GM23248 (cell line): Measurements from ENCODE around the gene CYP4F12. TPM values are rescaled to one million over a fixed set of nuclear protein-coding genes. Genes with fewer than 3 reads are reported as not detected.

Experiments
- DNase-seq: peaks from one replicate; pipeline ENCODE4 v3.0.0-alpha.2; 2015
- H2AFZ ChIP-seq: fragments of 200-600 bp; sonication (generic); 2 replicates; pipeline ENCODE4 v1.6.1; 2016; ENCODE audit warnings: antibody characterized with exemption
- H3F3A ChIP-seq: fragments of 200-600 bp; sonication (generic); 2 replicates; pipeline ENCODE4 v1.6.1; 2016; ENCODE audit warnings: mild to moderate bottlenecking, antibody characterized with exemption, mixed run types; ENCODE audit not compliant: insufficient read depth
- H3K27ac ChIP-seq: fragments of 200-600 bp; sonication (generic); 2 replicates; pipeline ENCODE4 v1.5.1; 2016; ENCODE audit warnings: mild to moderate bottlenecking
- H3K27me3 ChIP-seq: fragments of 200-600 bp; sonication (generic); replicated peaks from 2 replicates; pipeline ENCODE4 v1.6.1; 2016; ENCODE audit warnings: mild to moderate bottlenecking; ENCODE audit not compliant: insufficient read depth
- H3K36me3 ChIP-seq: fragments of 200-600 bp; sonication (generic); 2 replicates; pipeline ENCODE4 v1.6.1; 2016; ENCODE audit warnings: low read depth, mild to moderate bottlenecking
- H3K4me1 ChIP-seq: fragments of 200-600 bp; sonication (generic); 2 replicates; pipeline ENCODE4 v1.6.1; 2016; ENCODE audit warnings: mild to moderate bottlenecking; ENCODE audit not compliant: insufficient read depth
- H3K4me2 ChIP-seq: fragments of 200-600 bp; sonication (generic); one replicate; pipeline ENCODE4 v1.6.1; 2016; ENCODE audit warnings: mild to moderate bottlenecking; ENCODE audit not compliant: unreplicated experiment
- H3K4me3 ChIP-seq: fragments of 200-600 bp; sonication (generic); 2 replicates; pipeline ENCODE4 v1.5.1; 2016; ENCODE audit warnings: mild to moderate bottlenecking
- H3K79me2 ChIP-seq: fragments of 200-600 bp; sonication (generic); 2 replicates; pipeline ENCODE4 v1.6.1; 2016; ENCODE audit warnings: mild to moderate bottlenecking; ENCODE audit not compliant: insufficient read depth
- H3K9ac ChIP-seq: fragments of 200-600 bp; sonication (generic); 2 replicates; pipeline ENCODE4 v1.6.1; 2016; ENCODE audit warnings: mild to moderate bottlenecking
- H3K9me2 ChIP-seq: fragments of 200-600 bp; sonication (generic); 2 replicates; pipeline ENCODE4 v1.6.1; 2016; ENCODE audit warnings: mixed run types, mild to moderate bottlenecking, moderate library complexity; ENCODE audit not compliant: insufficient read depth
- H3K9me3 ChIP-seq: fragments of 200-600 bp; sonication (generic); one replicate; pipeline ENCODE4 v1.6.1; 2017; ENCODE audit warnings: low read depth
- H4K20me1 ChIP-seq: fragments of 200-600 bp; sonication (generic); 2 replicates; pipeline ENCODE4 v1.6.0; 2016; ENCODE audit not compliant: insufficient read depth
- EZH2 ChIP-seq: fragments of 200-600 bp; sonication (generic); IDR thresholded peaks from 2 replicates; pipeline ENCODE4 v1.6.1; 2018; ENCODE audit warnings: antibody characterized with exemption, mild to moderate bottlenecking; ENCODE audit not compliant: insufficient read depth, poor library complexity, severe bottlenecking
- EZH2phosphoT487 ChIP-seq: fragments of 200-600 bp; sonication (generic); IDR thresholded peaks from 2 replicates; pipeline ENCODE4 v1.6.1; 2018; ENCODE audit warnings: antibody characterized with exemption, moderate library complexity, mild to moderate bottlenecking, low read depth; ENCODE audit not compliant: insufficient read depth
- WGBS, 2 experiments: methylation state at CpG; one replicate each; pipeline ENCODE4 v1.1.6; 2015 to 2017; ENCODE audit warnings: low lambda C conversion rate in 2 of 2, low coverage in 1 of 2; ENCODE audit errors: missing lambda C conversion rate in 2 of 2; 5-methylcytosine and 5-hydroxymethylcytosine counted together
- in situ Hi-C: fragments of 300-500 bp; cut with MboI; formaldehyde crosslinking; loops from 2 replicates; pipeline ENCODE4 v1.15.0; 2020
- polyA plus RNA-seq: library from polyadenylated mRNA; unstranded; fragments of >200 nt; fragmentation: Nextera tagmentation; extraction: Ambion mirVana; gene quantifications from 2 replicates; pipeline ENCODE4 v1.2.1, GENCODE V29; 2016
- total RNA-seq: library from RNA; depleted of rRNA; stranded (reverse); fragments of >200 nt; shearing (Covaris generic); gene quantifications from 2 replicates; pipeline ENCODE4 v1.2.3, GENCODE V29; 2014

Gene CYP4F12
- total and polyA plus RNA-seq, 2 experiments from 2014 or later: not detected

GRCh38 chr19:15669440-15669839 lies 3.4 kb upstream of the CYP4F12 start:
- H3K4me1 ChIP-seq: no peaks in the 10 kb centered on the region
- no peaks in the 10 kb centered on the region for H3F3A ChIP-seq
- H3K9me3 ChIP-seq: no peaks in the 10 kb centered on the region
- no peaks in the 10 kb centered on the region for H3K36me3 ChIP-seq
- H3K9me2 ChIP-seq: no peaks in the 10 kb centered on the region
- no peak overlapping the region for H3K27ac ChIP-seq
- in situ Hi-C loops: no loop called here
- TF ChIP-seq EZH2phosphoT487 (no peak), EZH2 (no peak)
- no peaks in the 10 kb centered on the region for H3K79me2 ChIP-seq
- no peak overlapping the region for H3K9ac ChIP-seq
- 19 to 34% methylated on average over 3 of the region's 3 CpGs for WGBS, 2 experiments
- no peak overlapping the region for H3K4me3 ChIP-seq
- H3K27me3 ChIP-seq: no peaks in the 10 kb centered on the region
- H3K4me2 ChIP-seq: no peak overlapping the region
- no peak overlapping the region for H2AFZ ChIP-seq
- no peak for DNase-seq
- H4K20me1 ChIP-seq: no peaks in the 10 kb centered on the region

GRCh38 chr19:15669891-15670290 lies 3.0 kb upstream of the CYP4F12 start:
- no peaks in the 10 kb centered on the region for H4K20me1 ChIP-seq
- no peak overlapping the region for H3K9ac ChIP-seq
- no peaks in the 10 kb centered on the region for H3K79me2 ChIP-seq
- in situ Hi-C loops: loop anchor here (5.0 kb wide), 1 partner anchor 107 kb away; no protein-coding TSS in a partner anchor
- H3K9me3 ChIP-seq: no peaks in the 10 kb centered on the region
- H3K4me3 ChIP-seq: no peak overlapping the region
- no peak overlapping the region for H2AFZ ChIP-seq
- no peaks in the 10 kb centered on the region for H3K27me3 ChIP-seq
- H3K36me3 ChIP-seq: no peaks in the 10 kb centered on the region
- no peak overlapping the region for H3K27ac ChIP-seq
- no peak overlapping the region for H3K4me2 ChIP-seq
- no peaks in the 10 kb centered on the region for H3F3A ChIP-seq
- H3K4me1 ChIP-seq: no peaks in the 10 kb centered on the region
- TF ChIP-seq EZH2: no peak
- no peak for TF ChIP-seq EZH2phosphoT487
- WGBS, 2 experiments: 48 to 51% methylated on average over 4 of the region's 4 CpGs
- no peak for DNase-seq
- H3K9me2 ChIP-seq: no peaks in the 10 kb centered on the region

- Histone ChIP-seq H3K9ac (no peak overlapping the region), H4K20me1 (no peaks in the 10 kb centered on the region), H3K36me3 (no peaks in the 10 kb centered on the region), H2AFZ (no peak overlapping the region), H3K4me1 (no peaks in the 10 kb centered on the region), H3K79me2 (no peaks in the 10 kb centered on the region), H3K4me3 (no peak overlapping the region), H3K27me3 (no peaks in the 10 kb centered on the region), H3K9me3 (no peaks in the 10 kb centered on the region), H3F3A (no peaks in the 10 kb centered on the region), H3K9me2 (no peaks in the 10 kb centered on the region), H3K27ac (no peak overlapping the region), H3K4me2 (no peak overlapping the region)
- DNase-seq: no peak
- in situ Hi-C loops: loop anchor here (5.0 kb wide), 1 partner anchor 106 kb away; no protein-coding TSS in a partner anchor
- 34 to 35% methylated on average over 5 of the region's 5 CpGs for WGBS, 2 experiments
- TF ChIP-seq EZH2: no peak
- TF ChIP-seq EZH2phosphoT487: no peak
Measured at GRCh38 chr19:15671237-15671821, 1.6 kb upstream of the CYP4F12 start.

GRCh38 chr19:15671891-15672579 lies 852 bp upstream of the CYP4F12 start:
- Histone ChIP-seq H3K36me3 (no peaks in the 10 kb centered on the region), H3K79me2 (no peaks in the 10 kb centered on the region), H3K27ac (no peak overlapping the region), H3K27me3 (no peaks in the 10 kb centered on the region), H3K4me3 (no peak overlapping the region), H3K9ac (no peak overlapping the region), H2AFZ (no peak overlapping the region), H3K9me2 (no peaks in the 10 kb centered on the region), H3F3A (no peaks in the 10 kb centered on the region), H3K4me1 (no peaks in the 10 kb centered on the region), H3K4me2 (no peak overlapping the region), H4K20me1 (no peaks in the 10 kb centered on the region), H3K9me3 (no peaks in the 10 kb centered on the region)
- TF ChIP-seq EZH2: no peak
- no peak for TF ChIP-seq EZH2phosphoT487
- 22 to 23% methylated on average over 9 to 10 of the region's 10 CpGs for WGBS, 2 experiments
- DNase-seq: no peak
- in situ Hi-C loops: loop anchor here (5.0 kb wide), 1 partner anchor 105 kb away; no protein-coding TSS in a partner anchor
